Activated CD4-positive, alpha-beta T cell treated with anti-CD3 and anti-CD28 coated beads for 48 hours (primary cell): ENCODE data around the gene FARSA.
"Not testable (repeated sequence)": the region's sequence is repeated elsewhere in the genome, so short reads cannot be mapped to it uniquely, and the experiment has no call there.

ENCODE experiments used
- DNase-seq: peaks from one replicate; pipeline ENCODE4 v3.0.0-alpha.2; 2020

Gene FARSA

GRCh38 chr19:12953799-12954611 is 20.5 kb upstream of the FARSA start:
- no peak for DNase-seq

GRCh38 chr19:12953138-12953798 is 19.8 kb upstream of the FARSA start:
- DNase-seq: no peak

GRCh38 chr19:12952488-12953137 is 19.1 kb upstream of the FARSA start:
- DNase-seq: no peak

GRCh38 chr19:12952050-12952449 is 18.5 kb upstream of the FARSA start:
- not testable (repeated sequence) for DNase-seq

- DNase-seq: no peak
Measured at GRCh38 chr19:12949363-12950283, 16.1 kb upstream of the FARSA start.

- no peak for DNase-seq
Measured at GRCh38 chr19:12948612-12949362, 15.3 kb upstream of the FARSA start.

GRCh38 chr19:12947702-12948611 is 14.4 kb upstream of the FARSA start:
- no peak for DNase-seq

- DNase-seq: no peak
Measured at GRCh38 chr19:12946731-12947496, 13.4 kb upstream of the FARSA start.

GRCh38 chr19:12946092-12946721 is 12.7 kb upstream of the FARSA start:
- peak; percentile 73 for DNase-seq

- peak; percentile 99 for DNase-seq
Measured at GRCh38 chr19:12945479-12946091, 12.1 kb upstream of the FARSA start, which contains the start of gene RAD23A. RAD23A (plus strand) TSS chr19:12945862; CDS start chr19:12945949, 87 bp downstream.

- DNase-seq: no peak
Measured at GRCh38 chr19:12944104-12944674, 10.7 kb upstream of the FARSA start.

- no peak for DNase-seq
Measured at GRCh38 chr19:12943437-12944044, 10.0 kb upstream of the FARSA start.

GRCh38 chr19:12940897-12941296 is 7.4 kb upstream of the FARSA start:
- DNase-seq: no peak

- DNase-seq: no peak
Measured at GRCh38 chr19:12939975-12940423, 6.5 kb upstream of the FARSA start.

GRCh38 chr19:12938779-12939601 is 5.5 kb upstream of the FARSA start:
- DNase-seq: peak; percentile 59

- peak; percentile 100 for DNase-seq
Measured at GRCh38 chr19:12937927-12938778, 4.6 kb upstream of the FARSA start, which contains the start of gene CALR. CALR (plus strand) TSS chr19:12938609; CDS start chr19:12938680, 71 bp downstream.
